ENCODE measurements around the gene SPPL2C. TPM values are rescaled to one million over a fixed set of nuclear protein-coding genes. Genes with fewer than 3 reads are reported as not detected.

SPPL2C gene
- total and polyA plus RNA-seq, 2 experiments from 2014 or later, result 0.12 TPM; not detected in 1

DNA sequence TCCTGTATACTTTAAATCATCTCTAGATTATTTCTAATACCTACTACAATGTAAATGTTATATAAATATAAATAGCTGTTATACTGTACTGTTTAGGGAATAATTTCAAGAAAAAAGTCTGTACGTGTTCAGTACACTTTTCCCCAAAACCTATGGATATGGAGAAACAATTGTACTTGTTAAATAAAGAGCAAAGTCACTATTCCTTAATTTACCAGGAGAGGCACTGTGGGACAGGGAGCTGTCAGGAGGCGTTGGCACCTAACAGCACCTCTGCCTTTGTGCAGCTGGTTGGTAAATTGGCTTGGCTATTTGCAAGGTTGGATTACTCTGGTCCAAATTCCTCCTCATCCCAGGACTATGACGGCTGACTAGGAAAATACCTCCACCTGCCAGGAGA, 32.6 kb upstream of the SPPL2C start:
- Histone ChIP-seq H3K4me3 (no peak overlapping the region), H3K9me3 (ENCODE audit: low read depth) (no peaks in the 10 kb centered on the region), H3K27me3 (no peaks in the 10 kb centered on the region), H3K36me3 (no peaks in the 10 kb centered on the region), H3K4me1 (ENCODE audit: low read depth) (no peaks in the 10 kb centered on the region), H3K27ac (no peak overlapping the region)
- no peak for TF ChIP-seq CTCF (IDR thresholded peaks at IDR 0.05; ENCODE audit: low read depth, low read length)
- peak in 1 of 2 donors; percentile 15 for DNase-seq (ENCODE audit: low read depth in 1 of 2, low spot score in 1 of 2)

- Histone ChIP-seq H3K36me3 (no peaks in the 10 kb centered on the region), H3K27ac (no peak overlapping the region), H3K9me3 (ENCODE audit: low read depth) (no peaks in the 10 kb centered on the region), H3K4me3 (no peak overlapping the region), H3K27me3 (no peaks in the 10 kb centered on the region), H3K4me1 (ENCODE audit: low read depth) (no peaks in the 10 kb centered on the region)
- peak; percentile 29 to 63 for DNase-seq (ENCODE audit: low read depth in 1 of 2, low spot score in 1 of 2)
- TF ChIP-seq CTCF (IDR thresholded peaks at IDR 0.05; ENCODE audit: low read depth, low read length), result peak; percentile 44
Observed at GRCh38 chr17:45813048-45813725, 31.5 kb upstream of the SPPL2C start.

GRCh38 chr17:45814622-45815606, 29.8 kb upstream of the SPPL2C start:
- DNase-seq (ENCODE audit: low read depth in 1 of 2, low spot score in 1 of 2), result no peak
- H3K4me3 ChIP-seq, result no peak overlapping the region
- H3K36me3 ChIP-seq, result no peaks in the 10 kb centered on the region
- H3K4me1 ChIP-seq (ENCODE audit: low read depth), result no peaks in the 10 kb centered on the region
- TF ChIP-seq CTCF (IDR thresholded peaks at IDR 0.05; ENCODE audit: low read depth, low read length), result no peak
- no peaks in the 10 kb centered on the region for H3K27me3 ChIP-seq
- no peak overlapping the region for H3K27ac ChIP-seq
- no peaks in the 10 kb centered on the region for H3K9me3 ChIP-seq (ENCODE audit: low read depth)

- Histone ChIP-seq H3K9me3 (ENCODE audit: low read depth) (no peaks in the 10 kb centered on the region), H3K27ac (no peak overlapping the region), H3K4me3 (no peak overlapping the region), H3K36me3 (no peaks in the 10 kb centered on the region), H3K27me3 (no peaks in the 10 kb centered on the region), H3K4me1 (ENCODE audit: low read depth) (no peaks in the 10 kb centered on the region)
- DNase-seq (ENCODE audit: low read depth in 1 of 2, low spot score in 1 of 2), result no peak
- no peak for TF ChIP-seq CTCF (IDR thresholded peaks at IDR 0.05; ENCODE audit: low read depth, low read length)
Observed at GRCh38 chr17:45815752-45816151, 28.9 kb upstream of the SPPL2C start.

GRCh38 chr17:45818041-45818440, 26.6 kb upstream of the SPPL2C start:
- no peak for TF ChIP-seq CTCF (IDR thresholded peaks at IDR 0.05; ENCODE audit: low read depth, low read length)
- Histone ChIP-seq H3K36me3 (no peaks in the 10 kb centered on the region), H3K27me3 (no peaks in the 10 kb centered on the region), H3K4me3 (no peak overlapping the region), H3K4me1 (ENCODE audit: low read depth) (no peaks in the 10 kb centered on the region), H3K9me3 (ENCODE audit: low read depth) (no peaks in the 10 kb centered on the region), H3K27ac (no peak overlapping the region)
- no peak for DNase-seq (ENCODE audit: low read depth in 1 of 2, low spot score in 1 of 2)
